HCEC 1CT (cell line): ENCODE results near the gene CCDC69.
"Not testable (repeated sequence)": the region's sequence is repeated elsewhere in the genome, so short reads cannot be mapped to it uniquely, and the experiment has no call there.

ENCODE experiments used
- DNase-seq: peaks from one replicate; pipeline ENCODE4 v3.0.0-alpha.2; 2017

Gene CCDC69

DNA sequence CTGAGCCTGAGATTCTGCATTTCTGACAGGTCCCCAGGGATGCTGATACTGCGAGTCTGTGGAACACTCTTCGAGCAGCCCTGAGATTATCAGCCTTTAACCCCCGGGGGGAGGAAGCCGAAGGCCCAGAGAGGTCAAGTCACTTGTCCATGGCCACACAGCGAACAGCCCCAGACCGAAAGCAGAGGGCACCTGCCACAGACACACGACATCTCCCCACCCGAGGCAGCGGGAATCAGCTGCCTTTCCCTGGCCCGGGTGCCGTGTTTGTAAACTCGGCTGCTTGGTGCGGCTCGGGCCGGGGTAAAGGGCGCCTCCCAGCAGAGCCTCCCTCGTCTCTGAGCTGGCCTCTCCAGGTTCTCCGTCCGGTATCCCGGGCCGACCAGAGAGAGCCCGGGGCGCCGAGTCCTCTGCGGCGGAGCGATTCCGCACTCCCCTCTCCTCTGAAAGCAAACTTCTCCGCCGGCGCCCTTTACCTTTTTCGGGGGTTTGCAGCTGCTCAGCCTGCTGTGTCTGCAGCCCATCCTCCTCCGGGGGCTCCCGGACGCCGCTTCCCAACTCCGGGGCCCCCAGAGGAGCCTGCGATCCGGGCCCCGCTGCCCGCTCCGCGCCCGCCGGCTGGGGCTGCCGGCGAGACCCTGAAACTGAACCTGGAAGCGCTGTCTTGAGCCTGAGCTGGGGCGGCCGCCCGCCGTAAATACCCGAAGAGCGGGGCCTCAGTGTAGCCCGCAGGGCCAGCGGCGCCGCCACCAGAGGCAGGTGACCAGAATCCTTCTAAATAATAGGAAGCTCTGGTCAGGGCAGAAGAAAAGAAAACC lies at the start of gene CCDC69:
CCDC69 (minus strand) TSS at position 646 of the 818 bp plus-strand sequence; CDS start at position 524, 122 bp downstream.
- DNase-seq, result peak; percentile 57

DNA sequence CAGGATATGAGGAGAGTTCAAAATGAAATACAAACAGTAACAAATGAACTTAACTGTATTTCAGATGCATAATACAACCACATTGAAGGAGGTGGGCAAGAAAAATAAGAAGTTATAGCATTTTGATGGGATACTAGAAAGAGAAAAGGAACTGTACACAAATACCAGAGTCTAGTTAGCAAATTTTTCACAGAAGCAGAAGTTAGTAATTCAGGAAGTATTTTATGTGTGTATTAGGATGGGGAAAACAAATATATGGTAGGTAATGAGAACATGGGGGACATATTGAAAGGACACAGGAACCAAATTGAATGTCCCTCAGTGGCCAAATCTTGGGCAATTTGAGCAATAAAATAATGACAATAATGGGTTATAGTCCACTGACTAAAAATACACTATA lies 47.4 kb upstream of the CCDC69 start:
- no peak for DNase-seq

- DNase-seq, result peak; percentile 25
Measured at GRCh38 chr5:151270599-151270998, 46.7 kb upstream of the CCDC69 start.

- no peak for DNase-seq
Measured at GRCh38 chr5:151267491-151268260, 43.8 kb upstream of the CCDC69 start.

GRCh38 chr5:151264113-151264512 lies 40.2 kb upstream of the CCDC69 start:
- DNase-seq, result peak; percentile 61

GRCh38 chr5:151262532-151262931 lies 38.6 kb upstream of the CCDC69 start:
- DNase-seq, result no peak

- no peak for DNase-seq
Measured at GRCh38 chr5:151259931-151260330, 36.0 kb upstream of the CCDC69 start.

DNA sequence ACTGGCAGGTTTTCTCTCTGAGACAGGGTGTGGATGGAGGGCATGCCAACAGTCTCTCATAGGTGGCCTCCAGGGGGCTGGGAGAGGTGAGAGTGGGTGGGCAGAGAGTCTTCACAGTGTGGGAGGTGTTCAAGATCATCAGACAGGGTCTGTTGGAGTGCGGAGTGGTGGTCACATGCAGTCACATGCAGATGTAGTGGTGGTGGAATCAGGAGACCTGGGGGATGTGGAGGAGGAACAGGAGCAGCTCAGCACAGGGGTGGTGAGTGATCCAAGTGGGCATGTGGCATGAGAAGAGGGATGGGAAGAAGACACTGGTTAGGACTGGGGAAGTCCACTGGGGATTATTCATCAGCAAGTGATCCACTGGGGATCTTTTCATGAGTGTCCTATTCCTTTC lies 34.9 kb upstream of the CCDC69 start:
- no peak for DNase-seq

DNA sequence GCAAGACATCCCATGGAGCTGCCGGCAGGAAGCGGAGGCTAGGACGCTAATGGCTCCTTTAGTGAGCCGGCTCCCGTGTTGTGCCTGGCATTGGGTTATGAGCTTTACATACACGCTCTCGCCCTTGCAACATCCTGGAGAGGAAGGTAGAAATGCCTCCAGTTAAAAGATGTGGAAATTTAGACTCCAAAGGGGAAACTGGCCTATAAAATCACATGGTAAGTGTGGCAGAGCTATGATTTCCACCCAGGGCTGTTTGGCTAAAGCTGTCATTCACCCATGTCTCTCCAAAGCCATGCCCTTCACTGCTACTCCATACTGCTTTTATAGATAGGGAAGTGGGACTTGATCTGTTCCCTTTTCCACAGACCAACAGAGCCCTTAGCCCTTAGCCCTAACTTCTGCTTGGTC lies 34.3 kb upstream of the CCDC69 start:
- no peak for DNase-seq

GRCh38 chr5:151257731-151258181 lies 33.9 kb upstream of the CCDC69 start:
- peak; percentile 50 for DNase-seq

GRCh38 chr5:151255621-151256286 lies 31.9 kb upstream of the CCDC69 start:
- DNase-seq, result no peak

- not testable (repeated sequence) for DNase-seq
Measured at GRCh38 chr5:151254990-151255389, 31.1 kb upstream of the CCDC69 start.

- no peak for DNase-seq
Measured at GRCh38 chr5:151254556-151254955, 30.7 kb upstream of the CCDC69 start.

DNA sequence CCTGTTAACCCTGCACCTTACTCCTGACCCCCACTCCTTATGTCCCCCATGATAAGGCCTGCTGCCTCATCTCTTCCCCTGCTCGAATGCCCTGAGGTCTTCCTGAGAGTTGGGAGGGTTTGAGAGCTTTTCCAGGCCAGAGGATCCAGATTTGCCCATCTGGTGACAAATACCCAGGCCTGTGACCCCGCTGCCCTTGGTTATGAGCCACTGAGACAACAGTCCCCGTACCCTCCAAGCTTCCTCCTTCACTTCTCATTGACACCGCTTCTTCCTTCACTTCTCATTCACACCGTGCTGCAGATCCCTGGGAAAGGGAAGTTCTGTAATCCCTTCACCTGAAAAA lies 29.7 kb upstream of the CCDC69 start:
- DNase-seq, result no peak

GRCh38 chr5:151252762-151253604 lies 29.1 kb upstream of the CCDC69 start, which contains the start of gene GM2A:
TSS of gene GM2A (plus strand) at chr5:151253185. CDS start at chr5:151253217, 32 bp downstream.
- peak; percentile 99 for DNase-seq

- no peak for DNase-seq
Measured at GRCh38 chr5:151251621-151252020, 27.7 kb upstream of the CCDC69 start.

- DNase-seq, result no peak
Measured at GRCh38 chr5:151251001-151251551, 27.2 kb upstream of the CCDC69 start.

GRCh38 chr5:151250346-151251000 lies 26.6 kb upstream of the CCDC69 start:
- no peak for DNase-seq

DNA sequence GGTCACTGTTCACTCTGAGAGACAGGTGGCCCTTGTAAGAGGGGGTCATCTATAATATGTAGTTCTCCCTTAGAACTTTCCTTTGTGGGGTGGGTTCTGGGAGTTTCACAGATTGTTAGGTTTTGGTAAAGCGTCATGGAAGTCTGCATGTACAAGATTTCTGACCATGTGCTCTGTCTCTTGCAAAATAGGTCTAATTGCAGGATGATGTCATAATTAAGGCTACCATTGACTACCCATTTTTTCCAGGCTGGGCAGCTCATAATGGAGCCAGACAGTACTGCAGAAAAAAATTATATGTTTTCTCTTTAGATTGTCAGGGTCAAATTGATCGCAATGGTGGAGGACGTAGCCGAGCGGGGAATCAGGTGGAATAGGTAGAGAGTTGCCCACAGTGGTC lies 25.4 kb upstream of the CCDC69 start:
- no peak for DNase-seq

DNA sequence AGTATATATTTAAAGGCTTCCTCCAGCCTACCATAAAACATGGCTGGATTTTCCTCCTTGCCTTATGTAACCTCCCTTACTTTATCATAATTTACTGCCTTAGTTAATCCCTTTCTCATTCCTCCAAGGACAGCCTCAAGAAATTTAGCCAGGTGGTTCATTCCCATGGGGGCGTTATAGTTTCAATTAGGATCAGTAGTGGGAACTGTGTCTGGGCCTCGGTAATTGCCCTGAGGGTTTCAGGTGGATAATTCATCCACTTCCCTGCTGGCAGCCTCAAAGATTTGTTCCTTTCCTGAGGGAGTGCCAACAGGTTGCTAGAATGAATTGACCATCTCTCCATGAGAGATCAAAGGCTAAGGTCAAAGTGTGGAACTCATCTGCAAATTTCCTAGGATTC lies 24.8 kb upstream of the CCDC69 start:
- no peak for DNase-seq

DNA sequence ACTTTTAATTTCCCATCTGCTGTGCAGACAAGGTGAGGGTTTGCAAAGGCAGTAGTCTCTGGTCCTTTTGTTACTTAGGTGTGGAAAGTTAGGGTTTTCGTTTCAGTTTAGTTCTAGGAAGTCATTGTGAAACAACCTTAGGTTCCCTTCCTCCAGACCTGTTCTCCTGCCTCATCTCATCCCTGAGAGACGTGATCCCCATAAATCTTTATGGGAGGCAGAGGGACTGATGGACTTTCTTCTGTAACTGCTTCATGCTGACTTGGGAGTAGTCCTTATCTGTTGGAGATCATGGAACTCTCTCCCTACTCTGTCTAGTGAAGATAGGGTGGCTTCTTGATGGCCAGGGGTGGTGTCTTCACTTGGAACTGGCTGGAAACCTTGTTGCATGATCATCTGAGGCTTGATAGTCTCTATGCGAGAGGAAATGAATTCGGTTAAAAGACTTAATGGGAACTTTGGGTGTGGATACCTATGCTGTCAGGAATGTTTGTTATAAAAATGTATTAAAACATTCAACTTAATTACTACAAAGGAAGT lies 21.9 kb upstream of the CCDC69 start:
- no peak for DNase-seq
